ENCODE results near the gene GPR139.

DNA sequence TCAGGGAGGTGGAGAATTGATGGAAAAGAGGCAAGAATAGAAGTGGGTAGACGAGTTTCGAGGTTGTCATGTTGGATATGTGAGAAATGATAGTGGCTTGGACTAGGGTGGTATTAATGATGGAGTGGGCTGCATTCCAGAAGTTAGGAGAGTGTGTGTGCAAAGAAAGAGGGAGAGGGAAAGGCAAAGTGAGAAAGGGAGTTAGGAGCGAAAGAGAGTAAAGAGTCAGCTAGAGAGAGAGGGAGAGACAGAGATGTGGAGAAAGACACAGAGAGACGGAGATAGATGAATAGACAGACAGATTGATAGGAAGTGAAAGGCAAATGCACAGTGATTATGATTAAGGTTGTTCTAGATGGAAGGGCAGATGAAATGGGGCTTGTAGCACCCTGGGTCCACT is 5.4 kb upstream of the GPR139 start:
- TF ChIP-seq, protein P1, sequence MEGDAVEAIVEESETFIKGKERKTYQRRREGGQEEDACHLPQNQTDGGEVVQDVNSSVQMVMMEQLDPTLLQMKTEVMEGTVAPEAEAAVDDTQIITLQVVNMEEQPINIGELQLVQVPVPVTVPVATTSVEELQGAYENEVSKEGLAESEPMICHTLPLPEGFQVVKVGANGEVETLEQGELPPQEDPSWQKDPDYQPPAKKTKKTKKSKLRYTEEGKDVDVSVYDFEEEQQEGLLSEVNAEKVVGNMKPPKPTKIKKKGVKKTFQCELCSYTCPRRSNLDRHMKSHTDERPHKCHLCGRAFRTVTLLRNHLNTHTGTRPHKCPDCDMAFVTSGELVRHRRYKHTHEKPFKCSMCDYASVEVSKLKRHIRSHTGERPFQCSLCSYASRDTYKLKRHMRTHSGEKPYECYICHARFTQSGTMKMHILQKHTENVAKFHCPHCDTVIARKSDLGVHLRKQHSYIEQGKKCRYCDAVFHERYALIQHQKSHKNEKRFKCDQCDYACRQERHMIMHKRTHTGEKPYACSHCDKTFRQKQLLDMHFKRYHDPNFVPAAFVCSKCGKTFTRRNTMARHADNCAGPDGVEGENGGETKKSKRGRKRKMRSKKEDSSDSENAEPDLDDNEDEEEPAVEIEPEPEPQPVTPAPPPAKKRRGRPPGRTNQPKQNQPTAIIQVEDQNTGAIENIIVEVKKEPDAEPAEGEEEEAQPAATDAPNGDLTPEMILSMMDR (IDR thresholded peaks at IDR 0.05), result no peak
- TF ChIP-seq POLR2A (IDR thresholded peaks at IDR 0.05), result no peak

Measured in adrenal gland (tissue), 5 donors.